Activated T-helper 1 cell treated with anti-CD3 and anti-CD28 coated beads, Interleukin-2, amount 50 U/mL, for 16 hours (primary cell): Measurements from ENCODE around the gene MANF.

Source experiments
- DNase-seq, 2 donors: peaks; one replicate each; pipeline ENCODE4 v3.0.0-alpha.2; 2020; ENCODE audit warnings: low read depth in 1 of 2, low spot score in 1 of 2

Gene MANF

GRCh38 chr3:51434110-51434509, 49.0 kb downstream of the MANF start:
- DNase-seq = no peak

- peak in 1 of 2 donors; percentile 8 for DNase-seq
Observed at GRCh38 chr3:51434746-51435327, 49.7 kb downstream of the MANF start.

GRCh38 chr3:51436998-51437639, 52.0 kb downstream of the MANF start:
- DNase-seq = no peak
